ENCODE results near the gene EPHX1.

Gene EPHX1

GRCh38 chr1:225840713-225841112, 30.8 kb downstream of the EPHX1 start:
- no peak overlapping the region for H3K4me3 ChIP-seq (ENCODE audit: low read depth, low read length)

- H3K4me3 ChIP-seq (ENCODE audit: low read depth, low read length): no peak overlapping the region
Observed at GRCh38 chr1:225842074-225842473, 32.1 kb downstream of the EPHX1 start.

GRCh38 chr1:225842788-225843425, 33.0 kb downstream of the EPHX1 start:
- H3K4me3 ChIP-seq (ENCODE audit: low read depth, low read length): no peak overlapping the region

DNA sequence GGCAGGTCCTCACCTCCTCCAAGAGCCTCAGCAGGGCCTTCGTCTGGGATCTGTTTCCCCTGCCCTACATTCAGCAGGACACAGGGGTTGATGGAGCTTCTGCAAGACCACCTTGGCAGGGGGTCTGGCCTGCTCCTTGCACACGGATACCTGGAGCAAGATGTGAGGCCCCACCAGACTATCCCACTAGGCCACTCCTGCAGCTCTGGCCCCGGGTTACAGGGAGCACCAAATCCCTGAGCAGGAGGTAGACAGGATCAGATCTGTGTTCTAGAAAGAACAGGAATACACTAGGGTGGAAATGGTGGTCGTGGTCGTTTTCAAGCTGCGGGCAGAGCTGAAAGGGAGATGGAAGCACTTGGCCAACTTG, 33.5 kb downstream of the EPHX1 start:
- no peak overlapping the region for H3K4me3 ChIP-seq (ENCODE audit: low read depth, low read length)

GRCh38 chr1:225844236-225845061, 34.5 kb downstream of the EPHX1 start:
- H3K4me3 ChIP-seq (ENCODE audit: low read depth, low read length): no peak overlapping the region

DNA sequence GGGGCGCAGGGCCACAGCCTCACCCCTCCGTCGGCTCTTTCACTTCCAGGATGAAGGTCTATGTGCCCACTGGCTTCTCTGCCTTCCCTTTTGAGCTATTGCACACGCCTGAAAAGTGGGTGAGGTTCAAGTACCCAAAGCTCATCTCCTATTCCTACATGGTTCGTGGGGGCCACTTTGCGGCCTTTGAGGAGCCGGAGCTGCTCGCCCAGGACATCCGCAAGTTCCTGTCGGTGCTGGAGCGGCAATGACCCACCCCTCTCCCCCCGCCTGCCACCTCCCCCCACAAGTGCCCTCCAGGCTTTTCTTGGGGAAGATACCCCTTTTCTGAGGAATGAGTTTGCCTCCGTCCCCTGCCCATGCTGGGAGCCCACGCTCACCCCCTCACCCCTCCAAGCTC, 35.2 kb downstream of the EPHX1 start:
- H3K4me3 ChIP-seq (ENCODE audit: low read depth, low read length): no peak overlapping the region

GRCh38 chr1:225845571-225846259, 35.8 kb downstream of the EPHX1 start:
- no peak overlapping the region for H3K4me3 ChIP-seq (ENCODE audit: low read depth, low read length)

DNA sequence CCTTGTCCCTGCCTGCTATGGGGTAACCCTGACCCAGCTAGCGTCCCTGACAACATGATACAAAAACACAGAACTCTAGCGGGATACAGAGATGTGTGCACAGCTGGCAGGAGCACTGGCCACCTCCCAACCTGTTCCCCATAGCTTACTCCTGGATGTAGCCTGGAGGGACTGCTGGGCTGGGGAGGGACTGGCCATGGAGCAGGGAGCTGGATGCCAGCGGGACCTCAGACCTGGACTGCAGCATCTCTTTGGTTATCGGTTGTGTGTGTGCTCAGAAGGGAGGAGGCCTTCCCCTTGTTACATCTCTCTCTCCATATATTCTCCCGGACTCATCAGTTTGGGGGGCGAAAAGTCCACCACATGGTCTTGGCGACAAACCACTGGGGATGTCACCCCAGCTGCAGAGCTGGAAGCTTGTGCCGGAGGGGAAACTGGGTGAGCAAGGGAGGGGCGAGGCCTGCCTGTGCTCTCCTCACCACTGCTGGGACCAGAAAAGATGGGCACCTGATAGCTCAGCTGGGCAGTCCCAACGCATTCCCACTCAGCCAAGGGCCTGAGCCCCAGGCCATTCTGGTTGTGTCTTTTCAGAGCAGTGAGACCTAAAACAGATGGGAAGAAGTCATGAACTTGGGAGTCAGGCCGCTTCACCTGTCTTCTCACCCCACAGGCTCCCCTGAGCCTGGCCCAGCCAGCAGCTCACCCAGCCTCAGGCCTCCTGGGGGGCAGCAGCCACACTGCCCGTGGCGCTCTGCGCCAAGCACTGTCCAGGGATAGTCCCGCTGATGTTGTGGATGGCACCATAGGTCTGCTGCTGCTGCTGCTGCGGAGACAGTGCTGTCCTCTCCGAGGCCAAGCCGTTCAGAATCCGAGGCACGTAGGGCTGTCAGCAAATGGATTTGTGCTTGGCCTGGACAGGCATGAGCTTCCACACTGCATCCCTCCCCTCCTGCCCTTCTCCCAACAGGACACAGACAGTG, 36.7 kb downstream of the EPHX1 start:
- no peak overlapping the region for H3K4me3 ChIP-seq (ENCODE audit: low read depth, low read length)

GRCh38 chr1:225847610-225848009, 37.7 kb downstream of the EPHX1 start:
- no peak overlapping the region for H3K4me3 ChIP-seq (ENCODE audit: low read depth, low read length)

- H3K4me3 ChIP-seq (ENCODE audit: low read depth, low read length): no peak overlapping the region
Observed at GRCh38 chr1:225848030-225848955, 38.4 kb downstream of the EPHX1 start.

DNA sequence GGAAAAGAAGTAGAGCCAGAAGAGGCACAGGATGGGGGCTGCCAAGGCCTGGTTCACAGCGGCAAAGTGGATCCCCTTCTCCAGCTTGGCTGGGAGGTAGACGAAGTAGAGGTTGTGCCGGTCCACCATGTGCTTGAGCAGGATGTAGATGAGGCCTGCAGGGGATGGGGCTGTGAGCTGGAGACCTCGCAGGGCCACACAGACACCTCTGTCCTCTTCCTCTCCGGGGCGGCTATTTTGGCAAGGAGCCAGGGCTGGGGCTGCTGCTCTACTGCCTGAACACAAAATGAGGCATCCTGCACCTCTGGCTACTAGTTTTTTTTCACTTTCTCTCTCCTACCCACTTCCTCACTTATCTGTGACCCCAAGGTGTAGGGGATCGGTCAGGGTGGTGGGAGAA, 40.0 kb downstream of the EPHX1 start:
- no peak overlapping the region for H3K4me3 ChIP-seq (ENCODE audit: low read depth, low read length)

- no peak overlapping the region for H3K4me3 ChIP-seq (ENCODE audit: low read depth, low read length)
Observed at GRCh38 chr1:225850370-225850769, 40.4 kb downstream of the EPHX1 start.

DNA sequence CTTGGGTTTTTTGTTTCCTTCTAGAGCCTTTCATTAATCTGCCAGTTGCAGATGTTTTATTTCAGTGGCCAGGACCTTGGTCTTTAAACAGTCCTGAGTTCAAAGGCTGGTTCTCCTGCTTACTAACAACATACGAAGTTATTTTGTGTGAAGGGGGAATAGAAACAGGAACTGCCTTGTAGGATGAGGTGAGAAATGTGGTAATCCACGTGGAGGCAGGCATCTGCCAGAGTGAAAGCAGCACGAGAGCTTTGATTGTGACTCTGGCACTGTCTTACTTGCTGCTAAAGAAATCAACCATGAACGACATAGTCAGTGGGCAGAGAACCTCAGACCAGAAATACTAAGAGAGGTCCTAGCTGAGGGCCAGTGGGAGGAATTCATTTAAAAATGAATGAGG, 41.9 kb downstream of the EPHX1 start:
- no peak overlapping the region for H3K4me3 ChIP-seq (ENCODE audit: low read depth, low read length)

- H3K4me3 ChIP-seq (ENCODE audit: low read depth, low read length): no peak overlapping the region
Observed at GRCh38 chr1:225852413-225853124, 42.6 kb downstream of the EPHX1 start.

GRCh38 chr1:225853441-225853840, 43.5 kb downstream of the EPHX1 start:
- no peak overlapping the region for H3K4me3 ChIP-seq (ENCODE audit: low read depth, low read length)

DNA sequence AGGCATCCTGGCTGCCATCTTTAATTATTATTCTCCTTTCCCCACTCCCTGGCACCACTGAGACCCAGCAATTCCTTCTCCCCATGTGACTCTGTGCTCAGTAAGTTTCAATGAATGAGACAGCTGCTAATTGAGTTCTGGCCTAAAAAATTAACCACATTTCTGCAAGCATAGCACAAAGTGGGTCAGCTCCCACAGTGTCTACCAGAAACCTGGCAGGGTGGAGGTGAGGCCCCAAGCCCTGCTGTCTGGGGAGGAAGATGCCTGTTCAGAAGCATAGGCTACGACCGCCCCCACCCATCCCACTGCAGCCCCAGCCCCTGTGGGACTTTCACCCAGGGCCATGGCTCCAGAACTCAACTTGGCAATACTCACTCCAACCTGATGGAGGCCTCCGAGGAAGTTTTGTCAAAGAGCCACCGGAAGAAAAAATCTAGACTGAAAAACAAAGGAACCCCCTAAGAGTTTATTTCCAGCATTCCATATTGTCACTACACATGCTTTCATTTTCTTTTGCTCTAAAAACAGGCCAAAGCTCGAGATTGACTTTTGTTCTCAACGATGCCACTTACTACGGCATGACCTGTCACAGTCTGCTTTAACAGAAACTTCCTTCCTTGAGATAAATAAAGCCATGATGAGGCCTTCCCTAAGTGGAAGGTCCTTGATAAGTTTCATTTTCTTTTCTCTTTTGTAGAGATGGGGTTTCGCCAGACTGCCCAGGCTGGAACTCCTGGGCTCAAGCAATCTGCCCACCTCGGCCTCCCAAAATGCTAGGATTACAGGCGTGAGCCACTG, 45.8 kb downstream of the EPHX1 start:
- H3K4me3 ChIP-seq (ENCODE audit: low read depth, low read length): no peak overlapping the region

- no peak overlapping the region for H3K4me3 ChIP-seq (ENCODE audit: low read depth, low read length)
Observed at GRCh38 chr1:225857256-225857655, 47.3 kb downstream of the EPHX1 start.

- H3K4me3 ChIP-seq (ENCODE audit: low read depth, low read length): no peak overlapping the region
Observed at GRCh38 chr1:225859151-225859550, 49.2 kb downstream of the EPHX1 start.
